Cardiac muscle cell (in vitro differentiated cells and primary cell): ENCODE results near the gene TRMT44. TPM values are rescaled to one million over a fixed set of nuclear protein-coding genes. Genes with fewer than 3 reads are reported as not detected.

ENCODE experiments used
- DNase-seq, 2 donors: peaks; one replicate each; pipeline versions ENCODE4 v3.0.0 to v3.0.0-alpha.2; 2010 to 2017; ENCODE audit warnings: low read depth in 1 of 2, low spot score in 1 of 2
- H3K27ac ChIP-seq: fragments of 200-600 bp; sonication (generic); 2 replicates; pipeline ENCODE4 v1.5.1; 2016
- H3K27me3 ChIP-seq: fragments of 200-600 bp; sonication (generic); 2 replicates; pipeline ENCODE4 v1.6.0; 2016; ENCODE audit warnings: control low read depth
- H3K36me3 ChIP-seq: fragments of 200-600 bp; sonication (generic); 2 replicates; pipeline ENCODE4 v1.5.1; 2016; ENCODE audit warnings: control low read depth
- H3K4me1 ChIP-seq: fragments of 200-600 bp; sonication (generic); 2 replicates; pipeline ENCODE4 v1.8.1; 2017; ENCODE audit warnings: low read depth, mild to moderate bottlenecking, mixed run types
- H3K4me3 ChIP-seq: fragments of 200-600 bp; sonication (generic); 2 replicates; pipeline ENCODE4 v1.5.1; 2016; ENCODE audit warnings: mild to moderate bottlenecking
- H3K9me3 ChIP-seq: fragments of 200-600 bp; sonication (generic); 2 replicates; pipeline ENCODE4 v1.5.1; 2017; ENCODE audit warnings: low read depth, mild to moderate bottlenecking, control low read depth
- CTCF ChIP-seq: IDR thresholded peaks from 2 replicates; pipeline ENCODE4 v1.5.1; 2012; ENCODE audit warnings: low read depth, mild to moderate bottlenecking, low read length
- polyA plus RNA-seq: library from polyadenylated mRNA; unstranded; fragments of >200 nt; fragmentation: Nextera tagmentation; extraction: Ambion mirVana; gene quantifications from 2 replicates; pipeline ENCODE4 v1.2.1, GENCODE V29; 2016
- total RNA-seq: library from RNA; depleted of rRNA; stranded (reverse); fragments of >200 nt; gene quantifications from 2 replicates; pipeline ENCODE4 v1.2.3, GENCODE V29; 2016

The TRMT44 gene
- total and polyA plus RNA-seq, 2 experiments from 2014 or later = 20.6 to 66.9 TPM

- DNase-seq = no peak
- H3K4me1 ChIP-seq = no peaks in the 10 kb centered on the region
- no peaks in the 10 kb centered on the region for H3K27me3 ChIP-seq
- H3K4me3 ChIP-seq = no peak overlapping the region
- H3K36me3 ChIP-seq = no peaks in the 10 kb centered on the region
- H3K9me3 ChIP-seq = no peaks in the 10 kb centered on the region
- no peak overlapping the region for H3K27ac ChIP-seq
- no peak for TF ChIP-seq CTCF
These were observed 18.2 kb upstream of the TRMT44 start for GRCh38 chr4:8422327-8422726.

GRCh38 chr4:8422786-8423185 lies 17.8 kb upstream of the TRMT44 start:
- no peaks in the 10 kb centered on the region for H3K27me3 ChIP-seq
- no peak for DNase-seq
- H3K4me3 ChIP-seq = no peak overlapping the region
- no peak overlapping the region for H3K27ac ChIP-seq
- TF ChIP-seq CTCF = no peak
- H3K9me3 ChIP-seq = no peaks in the 10 kb centered on the region
- no peaks in the 10 kb centered on the region for H3K36me3 ChIP-seq
- H3K4me1 ChIP-seq = no peaks in the 10 kb centered on the region

GRCh38 chr4:8427262-8427661 lies 13.3 kb upstream of the TRMT44 start:
- Histone ChIP-seq H3K4me1 (peaks cover 4% of the 10 kb centered on the region), H3K27ac (peak overlapping the region; percentile 90), H3K9me3 (no peaks in the 10 kb centered on the region), H3K27me3 (no peaks in the 10 kb centered on the region), H3K36me3 (no peaks in the 10 kb centered on the region), H3K4me3 (no peak overlapping the region)
- no peak for TF ChIP-seq CTCF
- DNase-seq = no peak

- TF ChIP-seq CTCF = no peak
- DNase-seq = peak; percentile 57 to 59
- H3K9me3 ChIP-seq = no peaks in the 10 kb centered on the region
- H3K4me1 ChIP-seq = peaks cover 9% of the 10 kb centered on the region
- peak overlapping the region; percentile 86 for H3K4me3 ChIP-seq
- H3K27ac ChIP-seq = peak overlapping the region; percentile 90
- H3K27me3 ChIP-seq = no peaks in the 10 kb centered on the region
- H3K36me3 ChIP-seq = no peaks in the 10 kb centered on the region
These were observed 12.8 kb upstream of the TRMT44 start for GRCh38 chr4:8427761-8428287.

- peak overlapping the region; percentile 86 for H3K4me3 ChIP-seq
- TF ChIP-seq CTCF = peak; percentile 58
- no peaks in the 10 kb centered on the region for H3K36me3 ChIP-seq
- no peaks in the 10 kb centered on the region for H3K9me3 ChIP-seq
- DNase-seq = peak; percentile 92
- no peaks in the 10 kb centered on the region for H3K27me3 ChIP-seq
- H3K27ac ChIP-seq = peak overlapping the region; percentile 90
- H3K4me1 ChIP-seq = peaks cover 15% of the 10 kb centered on the region
These were observed 12.1 kb upstream of the TRMT44 start for GRCh38 chr4:8428288-8429097.
